Ovary (tissue), 9 donors: Measurements from ENCODE around the gene SPPL2A. TPM values are rescaled to one million over a fixed set of nuclear protein-coding genes. Genes with fewer than 3 reads are reported as not detected.
A peak's percentile ranks its signal among the peaks of the same experiment; 100 is the strongest.

Source experiments
- DNase-seq, 5 donors: peaks; one replicate each; pipeline ENCODE4 v3.0.0-alpha.2; 2019 to 2020
- H3K27ac ChIP-seq, 2 donors: fragments of 200-600 bp; one replicate each; pipeline versions ENCODE4 v1.5.1 to v1.8.0; 2019 to 2022
- H3K27me3 ChIP-seq: fragments of 200-600 bp; one replicate; pipeline ENCODE4 v1.8.0; 2022
- H3K36me3 ChIP-seq: fragments of 200-600 bp; sonication (generic); one replicate; pipeline ENCODE4 v1.5.1; 2019
- H3K4me1 ChIP-seq: one replicate; pipeline ENCODE4 v1.8.1; 2013; ENCODE audit warnings: mild to moderate bottlenecking, moderate library complexity; ENCODE audit not compliant: insufficient read depth
- H3K4me3 ChIP-seq: fragments of 200-600 bp; sonication (generic); one replicate; pipeline ENCODE4 v1.5.1; 2017
- H3K9me3 ChIP-seq, 2 donors: fragments of 200-600 bp in 1 of 2; sonication (generic) in 1 of 2; one replicate each; pipeline versions ENCODE4 v1.5.1 to v1.8.1; 2013 to 2019; ENCODE audit warnings: mild to moderate bottlenecking in 1 of 2, moderate library complexity in 1 of 2
- CTCF ChIP-seq, 3 donors: fragments of 450-650 bp in 2 of 3; fragments of 200-600 bp in 1 of 3; IDR thresholded peaks; one replicate each; pipeline versions ENCODE4 v1.5.1 to v1.8.0; 2016 to 2022; ENCODE audit warnings: antibody characterized with exemption in 3 of 3, mild to moderate bottlenecking in 1 of 3
- EP300 ChIP-seq: sonication (generic); formaldehyde crosslinking; IDR thresholded peaks from one replicate; pipeline ENCODE4 v1.6.1; 2017; ENCODE audit warnings: antibody characterized with exemption
- POLR2A ChIP-seq: fragments of 450-650 bp; IDR thresholded peaks from one replicate; pipeline ENCODE4 v1.6.1; 2017; ENCODE audit warnings: antibody characterized with exemption, mild to moderate bottlenecking, moderate library complexity
- WGBS, 3 donors: extraction: QIAGEN DNeasy Blood & Tissue Kit in 1 of 3; methylation state at CpG; one replicate each; pipeline versions ENCODE4 v1.1.5 to v1.1.7; 2013 to 2017; 5-methylcytosine and 5-hydroxymethylcytosine counted together
- intact Hi-C, 4 donors: fragments of 100-400 bp; cut with DNase I; formaldehyde crosslinking; loops; one replicate each; pipeline versions ENCODE4 v1.11.0 to v1.15.1; 2022 to 2023
- polyA plus RNA-seq, 2 donors: library from polyadenylated mRNA; stranded (reverse); fragments of 200-250 nt in 1 of 2; fragments of 350-450 nt in 1 of 2; fragmentation: Illumina TruSeq in 1 of 2; extraction: RNeasy Lipid Tissue Mini Kit (QIAGEN cat#74804) in 1 of 2; gene quantifications; one replicate each; pipeline ENCODE4 v1.2.3, GENCODE V29; 2013 to 2014
- total RNA-seq, 7 donors: library from RNA; depleted of rRNA in 2 of 7; stranded (reverse); fragments of >200 nt in 2 of 7; fragmentation: NEBNext Ultra II Directional in 3 of 7; extraction: Animal tissue kit (Norgen Biotek cat#: 25700) in 3 of 7; gene quantifications; one replicate each; pipeline versions ENCODE4 v1.1.0 to v1.2.4, GENCODE V29; 2016 to 2023
- donor health status: DM: no; HTN: no; CAD: no; lungs with moderate emphysema.
- donor health status: DM: no; HTN: no; CAD: no.
- donor health status: Bipolar disorder and iron deficiency.
- donor health status: DM: yes; HTN: yes; CAD: no.
- donor health status: DM: no; HTN: no; CAD: no.
- donor health status: DM: yes; HTN: yes; CAD: no.

The SPPL2A gene
- total and polyA plus RNA-seq, 9 donors = 15.4 to 97.2 (median 55.7) TPM

- Histone ChIP-seq H3K4me1 (peaks cover 2% of the 10 kb centered on the region), H3K27me3 (no peaks in the 10 kb centered on the region), H3K4me3 (peak overlapping the region; percentile 98), H3K9me3 (no peaks in the 10 kb centered on the region), H3K36me3 (no peaks in the 10 kb centered on the region), H3K27ac (peak overlapping the region; percentile 84 to 86)
- 0 to 1% (median 1%) methylated on average over 15 of the region's 15 CpGs for whole genome bisulfite sequencing, 3 donors
- TF ChIP-seq POLR2A (no peak), EP300 (no peak), CTCF (IDR thresholded peaks at IDR 0.05) (no peak)
- no peak for DNase-seq
- intact Hi-C loops = no loop called here
Observed at GRCh38 chr15:50764461-50765194, 878 bp downstream of the SPPL2A start.

- H3K27me3 ChIP-seq = no peaks in the 10 kb centered on the region
- no peak overlapping the region for H3K27ac ChIP-seq
- no peaks in the 10 kb centered on the region for H3K36me3 ChIP-seq
- no peaks in the 10 kb centered on the region for H3K4me1 ChIP-seq
- intact Hi-C loops = no loop called here
- H3K4me3 ChIP-seq = no peak overlapping the region
- no peak for DNase-seq
- H3K9me3 ChIP-seq = no peaks in the 10 kb centered on the region
- TF ChIP-seq CTCF (IDR thresholded peaks at IDR 0.05) = no peak
- TF ChIP-seq EP300 = no peak
- no peak for TF ChIP-seq POLR2A
- WGBS, 3 donors = 95 to 98% (median 96%) methylated on average over 4 of the region's 4 CpGs
Observed at GRCh38 chr15:50758712-50759205, 6.7 kb downstream of the SPPL2A start.

GRCh38 chr15:50753463-50753862 lies 12.0 kb downstream of the SPPL2A start:
- Histone ChIP-seq H3K9me3 (no peaks in the 10 kb centered on the region), H3K4me3 (no peak overlapping the region), H3K36me3 (no peaks in the 10 kb centered on the region), H3K27ac (no peak overlapping the region), H3K27me3 (no peaks in the 10 kb centered on the region), H3K4me1 (peaks cover 3% of the 10 kb centered on the region)
- intact Hi-C loops = no loop called here
- TF ChIP-seq CTCF (IDR thresholded peaks at IDR 0.05) (no peak), POLR2A (no peak), EP300 (no peak)
- WGBS, 3 donors = 64 to 73% (median 69%) methylated on average over 1 of the region's 1 CpG
- no peak for DNase-seq

GRCh38 chr15:50751394-50751793 lies 14.1 kb downstream of the SPPL2A start:
- TF ChIP-seq CTCF (IDR thresholded peaks at IDR 0.05) (no peak), POLR2A (no peak), EP300 (no peak)
- Histone ChIP-seq H3K36me3 (no peaks in the 10 kb centered on the region), H3K4me3 (no peak overlapping the region), H3K9me3 (no peaks in the 10 kb centered on the region), H3K27me3 (no peaks in the 10 kb centered on the region), H3K27ac (no peak overlapping the region), H3K4me1 (peaks cover 3% of the 10 kb centered on the region)
- 87 to 93% (median 92%) methylated on average over 2 of the region's 2 CpGs for WGBS, 3 donors
- intact Hi-C loops = no loop called here
- DNase-seq = no peak
